Measurements from ENCODE around the gene IFT88. TPM values are rescaled to one million over a fixed set of nuclear protein-coding genes. Genes with fewer than 3 reads are reported as not detected.
"Not testable (repeated sequence)": the region's sequence is repeated elsewhere in the genome, so short reads cannot be mapped to it uniquely, and the experiment has no call there.

IFT88 gene
- polyA plus RNA-seq, 4 donors: 36.2 to 47.1 (median 37.4) TPM

DNA sequence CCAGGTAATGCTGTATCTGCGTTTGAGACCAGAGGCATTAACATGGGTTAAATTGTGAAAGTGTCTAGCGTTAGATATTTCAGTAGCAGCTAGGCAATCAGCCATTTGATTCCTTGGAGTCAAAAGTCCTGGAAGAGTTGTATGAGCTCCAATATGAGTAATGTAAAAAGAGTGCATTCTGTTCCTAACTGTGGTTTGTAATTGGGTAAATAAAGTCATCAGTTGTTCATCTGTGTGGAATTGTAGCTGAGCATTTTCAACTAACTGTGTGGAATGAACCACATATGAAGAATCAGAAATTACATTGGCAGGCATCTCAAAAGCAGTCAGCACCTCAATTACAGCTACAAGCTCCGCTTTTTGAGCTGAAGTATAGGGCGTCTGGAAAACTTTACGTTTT is 114.5 kb downstream of the IFT88 start:
- not testable (repeated sequence) for DNase-seq (ENCODE audit: low read depth in 4 of 4, low spot score in 2 of 4)

DNA sequence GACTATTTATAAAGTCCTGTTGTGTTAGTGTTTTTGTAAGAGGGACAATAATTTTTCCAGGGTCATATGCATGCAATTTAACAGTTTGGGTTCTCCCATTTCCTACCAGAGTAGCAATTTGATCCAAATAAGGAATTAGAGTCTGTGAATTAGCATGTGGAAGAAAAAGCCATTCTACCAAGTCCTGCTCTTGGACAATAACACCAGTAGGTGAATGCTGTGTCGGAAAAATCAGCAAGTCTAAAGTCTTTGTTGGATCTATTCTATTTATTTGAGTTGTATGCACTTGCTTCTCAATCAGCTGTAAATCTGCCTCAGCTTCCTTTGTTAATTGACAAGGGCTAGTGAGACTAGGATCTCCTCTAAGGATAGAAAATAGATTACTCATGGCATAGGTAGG is 115.1 kb downstream of the IFT88 start:
- no peak for DNase-seq (ENCODE audit: low read depth in 4 of 4, low spot score in 2 of 4)

DNA sequence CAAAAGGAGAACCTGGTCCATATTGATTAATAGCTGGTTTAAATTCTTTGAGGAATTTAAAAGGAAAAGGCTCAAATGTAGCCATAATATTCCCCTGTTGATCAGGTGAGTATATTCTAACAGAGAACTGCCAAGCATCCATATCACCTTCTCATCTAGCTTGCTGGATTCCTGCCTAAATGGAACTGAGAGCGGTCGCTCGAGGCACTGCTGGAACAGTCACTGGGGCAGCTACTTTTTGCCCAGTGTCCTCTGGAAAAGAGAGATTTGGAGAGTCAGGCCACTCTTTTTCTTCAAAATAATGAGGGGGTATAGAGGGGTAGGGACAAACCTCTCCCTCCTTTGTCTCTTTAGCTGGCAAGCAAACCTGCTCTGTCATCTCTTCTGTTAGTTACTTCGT is 117.1 kb downstream of the IFT88 start:
- DNase-seq (ENCODE audit: low read depth in 4 of 4, low spot score in 2 of 4): no peak

DNA sequence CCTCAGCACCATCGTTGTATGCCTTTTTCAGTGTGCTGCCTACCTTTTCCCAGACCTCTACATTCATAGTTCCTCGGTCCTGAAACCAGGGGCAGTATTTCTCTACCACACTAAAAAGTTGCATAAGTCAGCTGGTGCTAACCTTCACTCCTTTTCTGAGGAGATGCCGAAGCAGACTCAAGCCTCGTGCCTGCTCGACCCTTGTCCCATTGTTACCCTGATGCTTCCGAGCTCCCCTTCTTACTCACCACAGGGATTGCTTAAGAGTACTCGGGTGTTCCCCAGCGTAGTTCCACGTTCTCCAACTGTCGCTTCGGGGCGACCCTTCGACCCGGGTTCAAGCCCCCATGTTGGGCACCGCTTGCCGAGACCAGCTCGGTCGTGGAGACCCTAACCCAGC is 117.6 kb downstream of the IFT88 start:
- no peak for DNase-seq (ENCODE audit: low read depth in 4 of 4, low spot score in 2 of 4)

DNA sequence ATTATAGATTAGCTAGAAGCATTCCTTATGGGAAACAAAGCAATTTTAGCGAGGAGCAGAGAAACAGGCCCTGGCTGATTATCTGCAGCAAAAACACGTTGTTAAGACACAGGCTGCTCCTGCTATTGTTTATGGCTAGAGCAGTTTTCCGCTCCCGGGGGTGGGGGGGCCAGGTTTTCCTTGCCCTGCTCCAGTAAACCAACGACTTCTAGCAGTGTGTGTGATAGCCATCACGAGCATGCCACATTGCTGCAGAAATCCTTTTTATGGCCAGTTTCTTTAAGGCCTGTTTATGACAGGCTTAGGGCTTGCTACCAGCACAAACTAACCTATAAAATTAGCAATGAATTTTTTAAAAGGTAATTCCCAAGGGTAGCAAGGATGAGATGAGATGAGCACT is 118.1 kb downstream of the IFT88 start:
- no peak for DNase-seq (ENCODE audit: low read depth in 4 of 4, low spot score in 2 of 4)

DNA sequence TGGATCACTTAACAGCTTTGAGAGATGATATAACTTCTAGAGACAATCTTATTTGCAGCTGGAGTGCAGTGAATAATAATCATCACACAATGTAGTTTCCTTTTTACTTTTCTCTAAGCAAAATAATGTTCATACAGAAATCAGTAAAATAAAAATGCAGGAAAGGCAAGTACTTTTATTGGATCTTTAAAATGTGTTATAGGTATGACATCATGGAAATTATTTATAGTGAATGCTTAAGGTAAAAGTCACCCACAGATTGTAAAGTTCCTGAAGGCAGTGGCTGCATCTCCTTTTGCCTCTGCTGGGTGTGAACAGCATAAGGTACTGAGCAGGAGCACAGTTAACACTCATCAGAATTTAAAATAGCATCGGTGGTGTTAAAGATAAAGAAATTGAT is 119.2 kb downstream of the IFT88 start:
- no peak for DNase-seq (ENCODE audit: low read depth in 4 of 4, low spot score in 2 of 4)

DNA sequence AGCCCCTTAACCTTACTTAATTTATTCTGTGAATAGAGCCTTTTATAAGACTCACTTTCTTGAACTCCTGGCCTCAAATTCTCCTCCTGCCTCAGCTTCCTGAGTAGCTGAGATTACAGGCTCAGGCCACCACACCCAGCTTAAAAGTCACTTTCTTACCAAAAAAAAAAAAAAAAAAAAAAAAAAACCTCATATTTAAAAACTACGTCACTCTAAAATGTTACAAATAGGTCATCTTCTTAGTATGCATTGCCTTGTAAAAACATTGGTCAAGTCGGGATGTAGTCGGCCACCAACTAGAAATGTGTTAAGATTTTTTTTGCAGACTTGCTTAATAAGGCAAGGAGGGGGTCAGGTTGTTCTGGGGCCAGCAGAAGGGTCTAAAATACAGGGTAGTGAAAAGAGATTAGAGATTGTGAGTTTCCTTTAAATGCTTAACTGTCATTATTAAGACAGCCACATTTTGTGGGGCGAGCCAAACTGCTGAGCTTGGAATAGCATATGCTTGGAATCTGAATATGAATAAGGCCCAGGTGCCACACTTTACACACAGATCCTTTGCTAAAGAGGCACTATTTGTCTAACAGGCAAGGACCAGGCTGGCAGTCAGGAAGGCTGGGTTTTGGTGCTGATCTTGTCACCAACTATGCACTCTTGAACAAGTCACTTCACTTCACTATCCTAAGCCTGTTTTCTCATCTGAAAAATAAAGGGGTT is 120.1 kb downstream of the IFT88 start:
- no peak for DNase-seq (ENCODE audit: low read depth in 4 of 4, low spot score in 2 of 4)

DNA sequence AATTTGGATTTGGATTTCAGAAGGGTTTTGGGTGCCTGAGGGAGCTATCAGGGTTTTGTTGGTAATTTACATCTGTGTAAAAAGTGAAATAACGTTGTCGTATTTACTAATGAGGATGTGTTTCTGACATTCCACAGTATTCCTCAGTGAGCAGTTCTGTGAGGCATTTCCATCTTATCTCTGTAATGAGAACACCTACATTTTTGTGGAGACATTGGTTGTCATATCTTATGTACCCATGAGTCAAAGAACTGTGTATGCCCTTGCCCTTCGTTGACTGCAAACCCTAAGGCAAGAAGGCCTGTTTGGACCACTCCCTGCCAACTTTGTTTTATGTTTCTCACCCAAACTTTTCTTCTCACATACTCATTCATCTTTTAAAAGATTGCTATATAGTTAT is 122.3 kb downstream of the IFT88 start:
- no peak for DNase-seq (ENCODE audit: low read depth in 4 of 4, low spot score in 2 of 4)

DNA sequence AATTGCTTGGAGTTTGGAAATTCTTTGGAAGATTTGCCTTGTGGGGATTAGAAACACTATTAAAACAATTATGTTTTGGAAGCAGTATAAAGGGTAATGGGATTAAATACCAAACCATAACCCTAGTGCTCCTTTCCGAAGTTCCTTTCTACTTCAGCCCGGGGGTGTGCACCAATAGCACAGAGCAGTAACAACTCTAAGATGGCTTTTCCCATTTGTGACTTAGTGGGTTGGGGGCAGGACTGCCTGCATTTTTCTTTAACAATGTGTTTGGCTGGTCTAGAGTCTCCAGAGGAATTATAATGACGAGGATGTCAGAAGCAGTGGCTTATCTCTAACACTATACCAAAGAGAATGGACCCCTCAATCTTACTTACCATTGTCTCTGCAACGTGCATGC is 124.7 kb downstream of the IFT88 start:
- no peak for DNase-seq (ENCODE audit: low read depth in 4 of 4, low spot score in 2 of 4)

DNA sequence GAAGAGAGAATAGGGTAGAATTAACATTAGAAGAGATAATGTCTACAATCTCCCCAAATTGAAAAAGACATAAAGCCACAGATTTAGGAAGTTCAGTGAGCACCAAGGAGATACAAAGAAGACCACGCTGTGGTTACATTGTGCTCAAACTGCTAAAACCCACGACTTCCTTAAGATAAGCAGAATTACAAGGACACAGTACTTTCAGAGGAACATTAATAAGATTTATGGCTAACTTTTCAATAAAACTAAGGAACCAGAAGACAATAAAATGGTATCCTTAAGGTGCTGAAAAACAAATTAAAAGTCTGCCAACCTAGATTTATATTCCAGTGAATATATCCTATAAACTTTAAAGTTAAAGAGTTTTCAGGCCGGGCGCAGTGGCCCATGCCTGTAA is 129.1 kb downstream of the IFT88 start:
- DNase-seq (ENCODE audit: low read depth in 4 of 4, low spot score in 2 of 4): no peak

DNA sequence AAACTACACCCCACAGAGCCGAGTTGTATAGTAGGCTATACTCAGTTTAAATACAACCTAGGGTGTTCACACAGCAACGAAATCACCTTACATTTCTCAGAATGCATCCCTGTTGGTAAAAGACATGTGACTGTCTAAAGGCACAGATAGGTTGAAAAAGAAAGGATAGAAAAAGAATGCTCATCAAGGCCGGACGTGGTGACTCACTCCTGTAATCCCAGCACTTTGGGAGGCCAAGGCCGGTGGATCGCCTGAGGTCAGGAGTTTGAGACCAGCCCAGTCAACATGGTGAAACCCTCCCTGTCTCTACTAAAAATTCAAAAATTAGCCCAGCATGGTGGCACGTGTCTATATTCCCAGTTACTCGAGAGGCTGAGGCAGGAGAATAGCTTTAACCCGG is 132.8 kb downstream of the IFT88 start:
- no peak for DNase-seq (ENCODE audit: low read depth in 4 of 4, low spot score in 2 of 4)

DNA sequence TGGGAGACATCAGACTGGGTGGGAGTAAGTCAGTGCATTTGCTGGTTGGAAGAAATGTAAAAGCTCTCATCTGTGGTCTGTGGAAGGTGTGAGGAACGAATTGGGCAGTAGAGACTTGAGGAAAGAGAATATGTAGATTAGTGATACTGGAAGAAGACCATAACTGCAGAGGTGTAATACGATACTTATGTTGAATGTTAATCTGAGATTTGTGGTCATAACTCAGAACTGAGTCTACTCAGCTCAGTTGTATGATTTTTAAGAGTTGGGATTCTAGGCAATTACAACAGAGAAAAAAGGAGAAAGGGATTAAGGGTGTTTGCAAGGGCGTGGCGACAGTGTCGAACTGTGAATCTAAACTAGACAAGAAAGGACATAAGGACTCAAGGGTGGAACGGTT is 133.3 kb downstream of the IFT88 start:
- DNase-seq (ENCODE audit: low read depth in 4 of 4, low spot score in 2 of 4): no peak

DNA sequence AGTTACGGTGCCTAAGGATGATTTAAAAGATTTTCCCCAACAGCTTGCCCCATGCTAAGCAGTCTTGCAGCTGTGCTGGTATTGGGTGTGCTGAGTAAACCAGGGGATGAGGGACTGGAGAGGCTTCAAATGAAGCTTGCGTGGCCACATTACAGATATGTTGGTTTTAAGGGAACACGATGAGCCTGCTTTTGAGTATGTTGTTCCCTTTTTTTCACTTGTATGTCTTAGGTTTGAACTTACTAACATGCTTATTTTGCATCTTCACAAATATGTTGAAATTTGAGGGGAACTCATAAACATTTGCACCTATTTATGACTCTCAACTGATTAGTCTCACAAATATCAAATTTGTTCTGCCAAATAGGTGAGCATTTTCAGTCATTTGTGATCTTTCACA is 134.5 kb downstream of the IFT88 start:
- DNase-seq (ENCODE audit: low read depth in 4 of 4, low spot score in 2 of 4): no peak

DNA sequence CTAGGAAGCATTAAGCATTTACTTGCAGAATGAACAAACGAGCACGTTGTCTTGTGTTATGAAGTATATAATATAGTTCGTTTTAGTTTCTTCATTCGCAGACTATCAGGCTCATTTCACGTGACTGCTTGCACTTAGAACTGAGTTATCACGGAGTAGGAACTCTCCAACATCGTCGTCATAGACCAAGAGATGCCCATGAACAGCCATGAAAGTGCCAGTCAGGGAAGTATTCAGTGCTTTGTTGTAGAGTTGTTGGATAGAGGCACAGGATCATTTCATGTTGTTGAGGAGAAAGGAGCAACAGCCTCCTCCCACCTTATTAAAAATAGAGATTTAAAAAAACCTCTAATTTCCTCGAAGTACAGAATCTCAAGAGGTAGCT is 135.6 kb downstream of the IFT88 start:
- DNase-seq (ENCODE audit: low read depth in 4 of 4, low spot score in 2 of 4): no peak

DNA sequence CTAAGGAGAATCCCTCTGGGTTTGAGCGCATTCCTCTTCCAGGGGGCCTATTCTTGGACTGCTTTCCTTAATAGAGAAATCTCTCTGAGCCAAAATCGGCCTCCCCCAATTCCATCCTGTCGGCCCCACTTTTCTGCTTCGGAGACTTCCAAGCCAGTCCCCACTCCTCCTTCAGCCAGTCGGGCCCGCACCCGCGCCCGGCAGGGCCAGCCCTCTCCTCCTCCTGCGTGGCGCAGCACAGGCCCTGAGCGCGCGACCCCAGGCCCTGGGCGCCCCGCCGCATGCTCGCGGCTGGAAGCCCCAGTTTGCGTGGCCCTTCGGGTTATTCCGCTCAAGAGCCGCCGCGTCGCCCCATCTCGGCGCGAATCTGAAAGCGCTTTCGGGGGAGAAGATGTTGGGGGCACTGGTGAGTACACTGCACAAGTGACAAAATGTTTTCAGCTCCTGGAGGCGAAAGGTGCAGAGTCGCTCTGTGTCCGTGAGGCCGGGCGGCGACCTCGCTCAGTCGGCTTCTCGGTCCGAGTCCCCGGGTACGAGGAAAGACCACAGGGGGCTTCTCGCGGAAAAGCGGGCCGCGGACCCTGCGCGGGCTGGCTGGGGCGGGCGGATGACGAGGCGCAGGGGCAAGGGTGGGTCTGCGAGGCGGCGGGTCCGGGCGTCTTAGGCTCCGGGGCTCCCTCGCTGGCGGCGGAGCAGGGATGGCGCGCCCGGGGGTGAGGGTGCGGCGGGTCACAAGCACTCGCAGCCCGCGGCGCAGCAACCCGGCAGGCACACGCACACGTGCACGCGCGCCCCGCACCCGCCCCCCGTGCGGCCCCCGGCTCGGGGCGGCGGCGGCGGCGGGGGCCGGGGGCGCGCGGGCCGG is 136.2 kb downstream of the IFT88 start, which contains the start of gene IL17D:
TSS of gene IL17D (plus strand) at position 785 of the 865 bp plus-strand sequence. CDS start 303 bp downstream, outside the sequence.
- DNase-seq (ENCODE audit: low read depth in 4 of 4, low spot score in 2 of 4): peak in 2 of 4 donors; percentile 25 to 41

DNA sequence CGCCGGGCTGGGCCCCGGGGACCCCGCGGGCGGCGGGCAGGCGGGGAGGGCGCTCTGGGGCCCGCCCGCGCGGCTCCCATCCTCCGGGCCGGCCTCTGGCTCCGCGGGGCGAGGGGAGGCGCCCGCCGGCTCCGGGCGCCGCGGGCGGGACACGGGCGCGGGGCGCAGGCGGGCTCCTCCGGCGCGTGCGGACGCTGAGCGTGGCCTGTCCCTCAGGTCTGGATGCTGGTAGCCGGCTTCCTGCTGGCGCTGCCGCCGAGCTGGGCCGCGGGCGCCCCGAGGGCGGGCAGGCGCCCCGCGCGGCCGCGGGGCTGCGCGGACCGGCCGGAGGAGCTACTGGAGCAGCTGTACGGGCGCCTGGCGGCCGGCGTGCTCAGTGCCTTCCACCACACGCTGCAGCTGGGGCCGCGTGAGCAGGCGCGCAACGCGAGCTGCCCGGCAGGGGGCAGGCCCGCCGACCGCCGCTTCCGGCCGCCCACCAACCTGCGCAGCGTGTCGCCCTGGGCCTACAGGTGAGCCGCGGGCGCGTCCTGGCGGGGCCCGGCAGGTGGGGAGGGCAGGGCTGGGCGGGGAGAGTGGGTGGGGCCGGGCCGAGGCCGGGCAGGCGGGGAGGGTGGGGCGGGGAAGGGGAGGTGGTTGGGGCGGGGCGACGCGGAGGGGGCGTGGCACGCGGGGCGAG is 137.0 kb downstream of the IFT88 start:
- DNase-seq (ENCODE audit: low read depth in 4 of 4, low spot score in 2 of 4): peak in 2 of 4 donors; percentile 54 to 68

DNA sequence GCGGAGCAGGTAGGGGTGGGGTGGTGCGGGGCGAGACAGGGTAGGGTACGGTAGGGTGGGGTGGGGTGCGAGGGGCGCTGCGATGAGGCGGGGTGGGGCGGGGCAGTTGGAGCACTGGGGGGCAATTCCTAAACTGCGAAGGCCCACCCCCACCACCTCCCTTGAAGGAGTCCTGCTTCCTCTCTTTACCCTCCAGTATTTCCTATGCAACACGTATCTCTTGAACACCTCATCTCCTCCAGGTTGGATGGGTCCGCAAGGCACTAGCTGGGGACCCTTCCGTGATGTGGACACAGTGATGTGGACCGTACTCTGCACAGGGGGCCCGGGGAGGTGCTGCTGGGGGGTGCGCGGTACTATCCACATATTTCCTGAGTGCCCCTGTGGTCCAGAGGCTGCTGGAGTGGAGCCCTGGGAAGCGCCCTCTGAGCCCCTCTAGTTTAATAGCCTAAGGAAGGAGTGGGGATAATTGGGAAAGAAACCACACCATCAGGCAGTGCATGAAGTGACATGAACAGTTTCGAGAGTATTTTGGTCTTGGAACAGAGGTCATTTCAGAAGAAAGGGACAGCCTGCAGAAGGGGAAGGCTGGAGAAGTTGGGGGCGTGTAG is 137.6 kb downstream of the IFT88 start:
- no peak for DNase-seq (ENCODE audit: low read depth in 4 of 4, low spot score in 2 of 4)

DNA sequence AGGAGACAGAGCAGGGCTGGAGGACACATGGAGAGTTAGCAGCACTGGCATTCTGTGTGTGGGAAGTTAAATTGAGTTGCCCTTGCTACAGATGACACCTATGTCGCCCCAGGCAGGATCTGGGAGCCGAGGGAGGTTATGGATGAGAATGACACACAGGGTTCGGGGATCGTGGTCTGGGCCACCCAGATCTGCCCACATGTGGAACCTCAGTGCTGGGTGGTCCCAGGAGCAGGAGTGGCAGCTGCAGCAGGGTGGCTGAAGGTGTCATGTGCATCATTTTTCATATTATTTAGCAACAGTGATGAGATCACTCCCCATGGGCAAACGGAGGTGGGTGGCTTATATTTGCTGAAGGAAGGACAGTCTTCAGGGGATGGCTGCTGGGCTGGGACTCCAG is 139.7 kb downstream of the IFT88 start:
- DNase-seq (ENCODE audit: low read depth in 4 of 4, low spot score in 2 of 4): no peak

DNA sequence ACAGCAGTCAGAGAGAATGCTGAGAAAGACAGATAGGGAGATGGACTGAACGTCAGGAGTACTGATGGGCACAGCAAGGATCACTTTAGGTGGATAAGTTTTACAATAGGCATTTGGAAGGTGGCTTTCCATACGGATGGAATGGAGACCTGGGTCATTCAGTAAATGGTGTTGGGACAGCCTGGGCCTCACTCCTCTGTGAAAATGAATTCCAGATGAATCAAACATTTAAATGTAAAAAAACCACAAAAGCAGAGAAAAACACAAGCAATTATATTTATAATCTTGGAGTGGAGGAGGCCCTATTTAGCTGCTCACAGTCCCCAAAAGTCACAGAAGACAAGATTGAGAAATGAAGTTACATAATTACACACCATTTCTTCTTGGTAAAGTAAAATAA is 141.3 kb downstream of the IFT88 start:
- no peak for DNase-seq (ENCODE audit: low read depth in 4 of 4, low spot score in 2 of 4)

DNA sequence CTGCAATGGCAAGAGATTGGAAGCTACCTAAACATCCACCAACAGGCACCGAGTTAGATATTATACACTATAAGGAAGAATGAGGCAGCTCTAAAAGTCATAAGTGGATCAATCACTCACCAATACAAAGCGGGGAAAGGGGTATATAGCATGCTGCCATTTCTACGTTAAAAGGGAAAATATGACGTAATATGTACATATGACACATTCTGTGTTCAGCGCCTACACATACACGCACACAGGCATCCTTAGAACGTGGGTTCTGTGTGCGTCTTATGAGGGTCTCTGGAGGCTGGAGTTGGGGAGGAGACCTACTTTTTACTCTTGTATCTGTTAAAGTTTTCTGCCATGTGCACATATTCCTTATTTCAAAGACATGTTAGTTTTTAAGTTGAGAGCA is 142.4 kb downstream of the IFT88 start:
- DNase-seq (ENCODE audit: low read depth in 4 of 4, low spot score in 2 of 4): no peak

DNA sequence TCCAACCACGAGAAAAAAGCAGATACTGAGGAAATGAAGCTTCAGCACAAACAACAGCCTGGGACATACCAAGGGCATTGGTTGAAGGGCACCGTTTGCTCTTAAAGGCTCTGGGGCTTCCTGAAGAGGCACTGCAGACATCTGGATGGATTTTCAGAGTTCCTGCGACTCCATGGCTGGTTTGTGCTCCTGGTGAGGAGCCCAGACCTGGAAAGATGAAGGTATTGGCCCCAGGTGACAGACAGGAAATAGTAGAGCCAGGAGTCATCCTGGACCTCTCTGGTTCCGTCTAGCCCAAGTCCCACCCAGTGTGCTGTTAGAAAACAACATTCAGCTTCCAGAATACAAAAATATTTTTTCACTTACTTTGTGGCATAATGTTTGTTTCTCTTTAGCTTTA is 142.8 kb downstream of the IFT88 start:
- no peak for DNase-seq (ENCODE audit: low read depth in 4 of 4, low spot score in 2 of 4)
